Activated CD4-positive, alpha-beta memory T cell treated with anti-CD3 and anti-CD28 coated beads for 36 hours (primary cell): Measurements from ENCODE around the gene USP19. TPM values are rescaled to one million over a fixed set of nuclear protein-coding genes. Genes with fewer than 3 reads are reported as not detected.

Source experiments
- CTCF ChIA-PET: fragments of 350-600 bp; sonication (Branson Sonifier 250); formaldehyde crosslinking; loops from one replicate; lab custom pipeline; 2021; ENCODE audit warnings: antibody characterized with exemption, inconsistent platforms; lab: Charles Lee
- POLR2A ChIA-PET: fragments of 350-600 bp; sonication (Branson Sonifier 250); formaldehyde crosslinking; loops from one replicate; lab custom pipeline; 2021; ENCODE audit warnings: antibody characterized with exemption; lab: Charles Lee
- DNase-seq: peaks from one replicate; pipeline ENCODE4 v3.0.0-alpha.2; 2020
- H3K27ac Mint-ChIP-seq: one replicate; pipeline ENCODE4 v1.8.0; 2021; ENCODE audit warnings: mixed read lengths
- H3K27me3 Mint-ChIP-seq: one replicate; pipeline ENCODE4 v1.8.0; 2021; ENCODE audit warnings: mixed read lengths
- H3K36me3 Mint-ChIP-seq: one replicate; pipeline ENCODE4 v1.8.0; 2021; ENCODE audit warnings: mixed read lengths
- H3K4me1 Mint-ChIP-seq: one replicate; pipeline ENCODE4 v1.8.0; 2021; ENCODE audit warnings: low read depth, mixed read lengths
- H3K4me3 Mint-ChIP-seq: one replicate; pipeline ENCODE4 v1.8.0; 2021; ENCODE audit warnings: mild to moderate bottlenecking, mixed read lengths
- H3K9me3 Mint-ChIP-seq: one replicate; pipeline ENCODE4 v1.8.0; 2021; ENCODE audit warnings: mixed read lengths
- intact Hi-C: fragments of 100-400 bp; cut with micrococcal nuclease; formaldehyde crosslinking; loops from one replicate; pipeline ENCODE4 v1.15.1; 2023
- total RNA-seq, 2 experiments: library from RNA; stranded (reverse); gene quantifications; one replicate each; pipeline ENCODE4 v1.2.3, GENCODE V29; 2021

USP19 gene
- total RNA-seq, 2 experiments from 2014 or later: 44.1 to 45.3 TPM

DNA sequence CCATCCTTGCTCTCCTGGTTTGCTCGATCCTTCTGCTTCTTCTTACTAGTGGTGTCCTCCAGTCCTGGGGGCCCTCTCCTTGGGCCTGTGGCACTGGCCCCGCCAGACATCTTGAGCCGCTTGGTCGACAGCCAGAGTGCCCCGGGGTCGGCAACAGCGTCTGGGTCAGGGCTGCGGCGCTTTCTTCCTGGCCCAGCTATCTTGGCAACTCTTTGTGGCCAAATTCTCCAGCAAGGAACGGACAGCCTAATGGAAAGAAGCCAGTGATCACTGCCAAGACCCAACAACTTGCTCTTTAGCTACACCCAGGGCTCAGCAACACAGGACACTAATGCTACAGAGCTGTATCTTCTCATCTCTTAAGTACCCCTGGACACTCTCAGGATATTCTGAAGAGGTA, 1.6 kb downstream of the USP19 start:
- peaks cover 26% of the 10 kb centered on the region for H3K36me3 Mint-ChIP-seq
- CTCF ChIA-PET: interaction anchor here (2.0 to 2.3 kb wide), 2 partner anchors 25 to 52 kb away, joined by 8 to 14 read pairs; partner anchors contain the start of genes KLHDC8B and QRICH1
- POLR2A ChIA-PET: no interaction called here
- no peaks in the 10 kb centered on the region for H3K9me3 Mint-ChIP-seq
- H3K4me1 Mint-ChIP-seq: peaks cover 16% of the 10 kb centered on the region
- peak overlapping the region; percentile 85 for H3K4me3 Mint-ChIP-seq
- H3K27ac Mint-ChIP-seq: no peak overlapping the region
- intact Hi-C loops: no loop called here
- no peaks in the 10 kb centered on the region for H3K27me3 Mint-ChIP-seq
- no peak for DNase-seq

DNA sequence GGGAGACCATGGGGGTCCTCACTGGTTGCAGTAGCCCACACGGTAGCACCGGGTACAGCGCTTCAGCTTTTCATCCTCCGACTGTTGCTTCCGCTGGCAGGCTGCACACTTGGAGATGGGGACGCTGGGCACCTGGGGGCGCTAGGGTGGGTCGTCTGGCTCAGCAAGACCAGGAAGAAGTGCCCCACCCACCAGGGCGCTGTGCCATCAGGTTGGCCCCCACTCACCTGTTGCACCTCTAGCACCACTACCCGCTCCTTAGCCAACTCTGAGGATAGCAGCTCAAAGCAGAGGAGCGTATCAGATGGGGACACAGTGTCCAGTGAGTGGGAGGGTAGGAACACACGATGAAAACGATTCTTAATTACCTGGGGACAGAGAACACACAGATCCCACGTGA, 8.4 kb downstream of the USP19 start:
- POLR2A ChIA-PET: interaction anchor here (1.5 kb wide), 1 partner anchor 9 kb away, joined by 4 read pairs; the partner anchor contains the start of gene USP19
- peaks cover 33% of the 10 kb centered on the region for H3K36me3 Mint-ChIP-seq
- no peaks in the 10 kb centered on the region for H3K9me3 Mint-ChIP-seq

DNA sequence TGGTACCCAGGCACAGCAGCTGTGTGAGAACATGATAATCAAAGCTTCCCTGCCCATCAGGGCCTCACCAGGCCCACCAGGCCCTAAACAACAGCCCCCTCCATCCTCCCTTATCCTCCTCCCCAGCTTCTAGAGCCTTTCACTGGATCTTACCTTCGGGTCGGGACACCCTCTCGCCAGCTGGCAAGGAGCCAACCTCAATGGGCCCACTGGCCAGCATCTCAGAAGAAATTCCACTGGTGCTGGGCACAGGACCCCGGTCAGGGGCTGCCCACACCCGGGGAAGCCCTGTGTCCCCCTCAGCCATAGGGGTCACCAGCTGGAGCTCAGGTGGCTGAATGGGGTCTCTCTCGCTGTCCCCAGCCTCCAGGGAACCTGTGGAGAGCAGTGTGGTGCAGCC, 9.3 kb downstream of the USP19 start:
- Mint-ChIP-seq H3K27ac (no peak overlapping the region), H3K9me3 (no peaks in the 10 kb centered on the region), H3K4me3 (no peak overlapping the region), H3K4me1 (no peaks in the 10 kb centered on the region), H3K36me3 (peaks cover 30% of the 10 kb centered on the region), H3K27me3 (no peaks in the 10 kb centered on the region)
- POLR2A ChIA-PET: interaction anchor here (1.5 to 1.7 kb wide), 2 partner anchors 10 to 18 kb away, joined by 4 to 6 read pairs; partner anchors contain the start of genes QRICH1 and USP19
- intact Hi-C loops: no loop called here
- no peak for DNase-seq
- CTCF ChIA-PET: interaction anchor here (0.7 kb wide), 1 partner anchor 414 kb away, joined by 3 read pairs; no protein-coding TSS in a partner anchor

More for the DNA sequence above, 8.4 kb downstream of the USP19 start:
- H3K27ac Mint-ChIP-seq: no peak overlapping the region
- H3K27me3 Mint-ChIP-seq: no peaks in the 10 kb centered on the region
- H3K4me3 Mint-ChIP-seq: no peak overlapping the region
- DNase-seq: no peak
- H3K4me1 Mint-ChIP-seq: no peaks in the 10 kb centered on the region
- CTCF ChIA-PET: no interaction called here
- intact Hi-C loops: no loop called here

DNA sequence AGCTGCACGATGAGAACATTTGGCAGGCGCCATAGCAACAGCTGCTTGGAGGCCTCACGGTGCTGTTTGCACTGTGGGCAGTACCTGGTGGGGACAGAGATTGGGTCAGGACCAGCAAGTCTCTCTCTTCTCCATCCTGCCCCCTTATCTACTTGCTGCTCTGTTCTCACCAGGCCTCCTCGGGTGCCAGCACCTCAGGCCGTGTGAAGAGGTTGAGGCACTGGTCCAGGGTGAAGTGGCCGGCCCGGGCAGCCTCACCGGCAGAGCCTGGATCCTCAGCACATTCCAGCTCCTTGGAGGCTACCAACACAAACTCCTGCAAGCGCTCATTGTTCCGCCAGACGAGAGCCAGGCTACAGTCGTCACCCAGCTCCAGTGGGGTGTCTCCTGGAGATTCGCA, 9.8 kb downstream of the USP19 start:
- Mint-ChIP-seq H3K27me3 (no peaks in the 10 kb centered on the region), H3K9me3 (no peaks in the 10 kb centered on the region), H3K4me3 (no peak overlapping the region), H3K4me1 (peaks cover under 1% of the 10 kb centered on the region), H3K36me3 (peaks cover 25% of the 10 kb centered on the region), H3K27ac (no peak overlapping the region)
- intact Hi-C loops: no loop called here
- ChIA-PET CTCF (interaction anchor here (0.7 kb wide), 1 partner anchor 413 kb away, joined by 3 read pairs; no protein-coding TSS in a partner anchor), POLR2A (interaction anchor here (1.5 to 1.7 kb wide), 2 partner anchors 10 to 17 kb away, joined by 4 to 6 read pairs; partner anchors contain the start of genes QRICH1 and USP19)
- no peak for DNase-seq

DNA sequence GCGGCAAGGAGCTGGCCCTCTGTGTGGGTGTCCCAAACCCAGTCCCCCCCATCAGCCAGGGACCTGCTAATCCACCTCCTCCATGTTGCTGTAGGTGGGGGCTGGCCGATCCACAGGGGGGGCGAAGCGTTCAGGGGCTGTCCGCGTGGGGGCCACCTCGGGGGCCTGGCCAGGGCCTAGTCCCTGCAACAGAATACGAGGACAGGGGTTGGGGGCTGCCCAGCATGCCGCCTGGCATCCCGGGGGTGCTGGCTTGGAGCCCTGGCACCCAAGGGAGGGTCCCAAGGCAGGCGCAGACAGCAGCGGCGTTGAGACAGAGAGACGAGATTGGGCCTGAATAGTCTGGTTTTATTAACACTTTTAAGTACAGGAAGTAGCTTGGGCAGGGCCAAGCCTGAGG, 12.3 kb downstream of the USP19 start:
- Mint-ChIP-seq H3K27me3 (no peaks in the 10 kb centered on the region), H3K27ac (no peak overlapping the region), H3K4me3 (no peak overlapping the region), H3K36me3 (peaks cover 14% of the 10 kb centered on the region), H3K4me1 (peaks cover 19% of the 10 kb centered on the region), H3K9me3 (no peaks in the 10 kb centered on the region)
- intact Hi-C loops: no loop called here
- POLR2A ChIA-PET: interaction anchor here (1.8 kb wide), 1 partner anchor 14 kb away, joined by 7 read pairs; the partner anchor contains the start of gene QRICH1
- CTCF ChIA-PET: interaction anchor here (1.8 kb wide), 1 partner anchor 14 kb away, joined by 6 read pairs; the partner anchor contains the start of gene QRICH1
- no peak for DNase-seq

DNA sequence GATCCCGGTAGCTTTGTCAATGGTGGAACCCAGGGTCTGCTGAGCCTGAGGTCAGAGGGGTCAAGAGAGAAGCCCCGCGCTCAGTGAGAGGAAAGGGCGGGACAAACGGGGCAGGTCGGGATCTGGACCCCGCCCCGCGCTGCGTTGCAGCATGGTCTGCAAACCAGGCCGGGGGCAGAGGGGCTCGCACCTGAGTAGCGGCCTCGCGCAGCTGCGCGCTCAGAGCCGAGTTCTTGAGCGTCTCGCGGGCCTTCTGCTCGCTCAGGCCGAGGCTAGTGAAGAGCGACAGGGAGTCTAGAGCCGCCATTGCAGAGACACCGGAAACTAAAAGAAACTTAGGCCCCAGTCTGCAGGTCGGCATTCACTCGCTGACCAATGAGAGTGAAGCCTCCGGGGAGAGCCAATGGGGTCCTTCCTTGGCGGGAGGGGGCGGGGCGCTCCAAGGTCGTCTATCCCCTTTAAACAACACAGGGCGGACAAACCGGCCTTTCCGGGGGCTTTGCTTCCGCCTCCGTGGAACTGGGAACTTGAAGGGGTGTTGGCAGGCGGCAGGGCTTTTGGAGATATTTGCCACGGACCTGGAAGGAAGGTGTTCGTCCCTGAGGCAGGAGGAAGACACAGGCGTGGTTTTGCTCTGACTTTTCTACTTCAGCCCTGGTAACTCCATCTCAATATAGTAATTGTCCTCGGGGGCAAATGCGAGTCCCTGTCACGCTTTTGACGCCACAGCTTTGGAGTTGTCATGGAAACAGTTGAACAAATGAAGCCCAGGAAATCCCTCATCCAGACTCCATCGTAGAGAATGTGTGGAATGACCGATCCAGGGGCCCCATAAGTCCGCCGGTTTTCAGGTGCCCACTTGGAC, 16.0 kb downstream of the USP19 start, which contains the start of gene QARS1:
TSS of gene QARS1 (minus strand) at position 331 of the 865 bp plus-strand sequence. CDS start at position 307, 24 bp downstream.
- Mint-ChIP-seq H3K36me3 (peaks cover 26% of the 10 kb centered on the region), H3K4me3 (peak within 1 kb of the TSS; percentile 99), H3K4me1 (peaks cover 22% of the 10 kb centered on the region), H3K27ac (peak within 1 kb of the TSS; percentile 87), H3K9me3 (no peaks in the 10 kb centered on the region), H3K27me3 (no peaks in the 10 kb centered on the region)
- POLR2A ChIA-PET: interaction anchor here (5.3 kb wide), 1 partner anchor 10 kb away, joined by 37 read pairs; the partner anchor contains the start of gene QRICH1
- intact Hi-C loops: loop anchor here (1.0 to 5.0 kb wide), 3 partner anchors 10 to 568 kb away; partner anchors contain the start of genes APEH, QRICH1 and USP19
- DNase-seq: peak; percentile 94
- CTCF ChIA-PET: interaction anchor here (0.6 to 1.6 kb wide), 4 partner anchors 9 to 344 kb away, joined by 3 to 6 read pairs (median 4); partner anchors contain the start of gene NDUFAF3

DNA sequence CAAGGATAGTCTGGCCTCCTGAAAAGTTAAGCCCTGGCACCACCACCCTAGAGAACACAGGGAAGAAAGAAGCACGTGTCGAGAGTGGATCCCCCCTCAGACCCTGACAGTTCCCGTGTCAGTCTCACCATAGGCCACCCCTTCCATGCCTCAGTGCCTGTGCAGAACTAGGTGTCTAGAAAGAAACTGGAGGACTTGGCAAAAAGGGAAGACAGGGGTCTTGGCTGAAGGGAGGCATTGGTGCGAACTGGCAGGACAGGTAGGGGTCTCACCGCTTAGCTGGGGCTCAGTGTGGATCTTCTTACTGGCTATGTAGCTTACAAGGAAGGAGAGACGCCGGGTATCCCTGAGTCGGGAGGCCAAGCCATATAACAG, 16.6 kb downstream of the USP19 start:
- intact Hi-C loops: loop anchor here (1.0 to 5.0 kb wide), 3 partner anchors 10 to 568 kb away; partner anchors contain the start of genes APEH, QRICH1 and USP19
- Mint-ChIP-seq H3K27ac (peak overlapping the region; percentile 87), H3K27me3 (no peaks in the 10 kb centered on the region), H3K4me3 (peak overlapping the region; percentile 99), H3K4me1 (peaks cover 22% of the 10 kb centered on the region), H3K9me3 (no peaks in the 10 kb centered on the region), H3K36me3 (peaks cover 26% of the 10 kb centered on the region)
- DNase-seq: no peak
- POLR2A ChIA-PET: interaction anchor here (1.0 to 5.3 kb wide), 2 partner anchors 10 to 12 kb away, joined by 3 to 37 read pairs; partner anchors contain the start of gene QRICH1
- CTCF ChIA-PET: interaction anchor here (0.6 to 1.6 kb wide), 3 partner anchors 9 to 345 kb away, joined by 3 to 6 read pairs (median 4); partner anchors contain the start of gene NDUFAF3

DNA sequence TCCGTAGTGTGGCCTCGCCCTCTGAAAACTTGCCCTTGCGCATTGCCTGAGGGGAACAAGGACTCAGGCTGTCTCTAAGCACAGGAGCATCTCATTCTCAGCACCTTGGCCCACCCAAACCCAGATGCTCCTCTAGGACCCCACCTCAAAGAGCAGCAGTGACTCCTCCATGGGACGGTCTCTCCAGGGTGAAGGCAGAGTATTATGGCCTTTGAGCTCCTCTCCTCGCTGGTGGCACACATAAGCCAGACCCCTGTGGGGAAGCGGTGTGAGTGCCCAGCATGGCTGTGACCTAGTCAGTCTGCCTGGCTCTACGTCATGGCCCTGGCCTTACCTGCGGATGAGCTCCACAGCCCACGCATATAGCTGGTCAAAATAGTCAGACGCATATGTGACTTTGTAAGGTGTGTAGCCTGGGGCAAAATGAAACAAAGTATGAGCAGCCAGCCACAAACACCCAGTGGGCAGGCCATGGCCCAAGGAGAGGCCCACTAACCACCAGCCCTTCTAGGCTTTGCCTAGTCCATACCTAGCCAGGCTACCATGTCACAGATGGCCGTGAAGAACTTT, 20.5 kb downstream of the USP19 start:
- peaks cover 35% of the 10 kb centered on the region for H3K36me3 Mint-ChIP-seq
- no peaks in the 10 kb centered on the region for H3K9me3 Mint-ChIP-seq
- CTCF ChIA-PET: interaction anchor here (1.4 kb wide), 1 partner anchor 57 kb away, joined by 5 read pairs; no protein-coding TSS in a partner anchor
- no peaks in the 10 kb centered on the region for H3K27me3 Mint-ChIP-seq
- no peak for DNase-seq
- peaks cover 17% of the 10 kb centered on the region for H3K4me1 Mint-ChIP-seq
- no peak overlapping the region for H3K4me3 Mint-ChIP-seq
- POLR2A ChIA-PET: no interaction called here
- intact Hi-C loops: loop anchor here (5.0 kb wide), 1 partner anchor 572 kb away; the partner anchor contains the start of gene APEH
- no peak overlapping the region for H3K27ac Mint-ChIP-seq

DNA sequence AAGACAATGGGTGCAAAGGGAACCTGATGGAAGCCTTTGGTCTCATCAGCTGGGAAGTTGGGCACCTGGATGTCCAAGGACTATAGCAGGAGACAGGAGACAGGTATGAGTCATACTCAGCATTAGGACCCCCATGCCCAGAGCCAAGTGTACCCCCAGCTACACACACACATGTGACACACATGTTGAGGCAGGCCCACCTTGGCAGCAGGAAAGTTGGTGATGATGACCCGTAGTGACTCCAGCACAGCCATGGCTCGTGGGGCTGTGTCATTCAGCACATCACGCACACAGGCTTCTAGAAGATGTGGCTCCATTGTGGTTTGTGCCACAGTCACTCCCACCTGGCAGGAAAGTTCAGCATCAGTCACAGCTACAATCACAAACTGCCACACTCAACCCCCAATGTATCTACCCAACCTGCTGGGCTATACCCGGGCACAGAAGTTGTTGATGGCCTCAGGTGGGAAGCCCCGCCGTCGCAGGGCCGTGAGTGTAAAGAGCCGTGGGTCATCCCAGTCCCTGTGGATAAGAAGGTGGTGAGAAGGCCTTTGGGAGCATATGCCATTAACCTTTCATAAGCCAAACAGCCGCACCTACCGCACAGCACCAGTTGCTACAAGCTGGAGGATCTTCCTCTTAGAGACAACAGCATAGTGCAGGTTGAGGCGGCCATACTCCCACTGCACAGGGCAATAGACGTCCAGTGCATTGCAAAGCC, 21.6 kb downstream of the USP19 start:
- H3K36me3 Mint-ChIP-seq: peaks cover 35% of the 10 kb centered on the region
- H3K27me3 Mint-ChIP-seq: no peaks in the 10 kb centered on the region
- peaks cover 17% of the 10 kb centered on the region for H3K4me1 Mint-ChIP-seq
- H3K9me3 Mint-ChIP-seq: no peaks in the 10 kb centered on the region
- intact Hi-C loops: loop anchor here (10.0 kb wide), 1 partner anchor 246 kb away; the partner anchor contains the start of gene USP4
- POLR2A ChIA-PET: no interaction called here
- H3K4me3 Mint-ChIP-seq: no peak overlapping the region
- H3K27ac Mint-ChIP-seq: no peak overlapping the region
- CTCF ChIA-PET: interaction anchor here (1.4 kb wide), 1 partner anchor 59 kb away, joined by 5 read pairs; no protein-coding TSS in a partner anchor
- no peak for DNase-seq

DNA sequence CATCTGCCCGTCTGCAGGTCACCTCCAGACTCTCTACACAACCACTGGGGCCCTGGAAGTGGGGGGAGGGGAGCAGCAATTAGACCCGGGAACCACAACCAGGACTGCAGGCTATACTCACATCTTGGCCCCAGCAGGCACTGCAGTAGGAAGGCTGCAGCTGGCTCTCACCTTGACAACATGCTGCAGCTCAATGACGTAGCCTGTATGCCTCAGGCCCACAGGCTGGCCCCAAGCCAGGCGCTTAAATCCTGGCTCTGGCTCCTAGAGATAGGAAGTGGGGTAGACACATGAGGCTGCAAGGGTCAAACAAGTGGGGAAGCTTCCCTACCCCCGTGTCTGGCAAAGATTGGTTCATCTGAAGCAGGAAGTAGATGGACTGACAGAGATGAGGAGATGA, 22.2 kb downstream of the USP19 start:
- intact Hi-C loops: loop anchor here (10.0 kb wide), 1 partner anchor 246 kb away; the partner anchor contains the start of gene USP4
- no peak overlapping the region for H3K4me3 Mint-ChIP-seq

More for the DNA sequence above, 22.2 kb downstream of the USP19 start:
- ChIA-PET POLR2A (no interaction called here), CTCF (no interaction called here)
- peaks cover 11% of the 10 kb centered on the region for H3K4me1 Mint-ChIP-seq
- H3K27me3 Mint-ChIP-seq: no peaks in the 10 kb centered on the region
- H3K36me3 Mint-ChIP-seq: peaks cover 36% of the 10 kb centered on the region
- DNase-seq: no peak
- no peak overlapping the region for H3K27ac Mint-ChIP-seq
- H3K9me3 Mint-ChIP-seq: no peaks in the 10 kb centered on the region
